Measurements from ENCODE around the gene TNNI3K.

Gene TNNI3K

DNA sequence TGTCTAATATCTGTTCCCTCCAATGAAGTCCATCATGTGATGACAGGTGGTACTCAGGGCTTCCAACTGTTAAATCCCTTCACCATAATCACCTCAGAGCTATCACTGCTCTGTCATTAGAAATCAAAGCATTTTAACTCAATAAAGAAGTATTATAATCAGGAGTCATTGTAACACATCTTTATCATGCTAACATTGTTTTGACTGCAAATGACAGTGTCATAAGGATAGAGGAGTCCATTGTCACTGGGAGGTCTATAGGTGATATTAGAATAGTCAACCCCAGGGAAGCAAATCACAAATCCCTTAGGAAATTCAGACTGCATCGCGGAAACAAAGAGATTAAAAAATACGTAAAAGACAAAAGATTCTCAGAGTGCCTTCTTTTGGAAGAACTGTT, 246.4 kb downstream of the TNNI3K start:
- in situ Hi-C loops (cut with HindIII; ENCODE audit: low sequenced_read_pairs): no loop called here

- in situ Hi-C loops (cut with HindIII; ENCODE audit: low sequenced_read_pairs): no loop called here
Observed at GRCh38 chr1:74485622-74486021, 250.4 kb downstream of the TNNI3K start.

- in situ Hi-C loops (cut with HindIII; ENCODE audit: low sequenced_read_pairs): no loop called here
Observed at GRCh38 chr1:74486036-74486435, 250.8 kb downstream of the TNNI3K start.

GRCh38 chr1:74496669-74497068, 261.5 kb downstream of the TNNI3K start:
- in situ Hi-C loops (cut with HindIII; ENCODE audit: low sequenced_read_pairs): no loop called here

- in situ Hi-C loops (cut with HindIII; ENCODE audit: low sequenced_read_pairs): no loop called here
Observed at GRCh38 chr1:74498901-74499300, 263.7 kb downstream of the TNNI3K start.

GRCh38 chr1:74502432-74502831, 267.2 kb downstream of the TNNI3K start:
- in situ Hi-C loops (cut with HindIII; ENCODE audit: low sequenced_read_pairs): no loop called here

- in situ Hi-C loops (cut with HindIII; ENCODE audit: low sequenced_read_pairs): no loop called here
Observed at GRCh38 chr1:74502858-74503257, 267.7 kb downstream of the TNNI3K start.

DNA sequence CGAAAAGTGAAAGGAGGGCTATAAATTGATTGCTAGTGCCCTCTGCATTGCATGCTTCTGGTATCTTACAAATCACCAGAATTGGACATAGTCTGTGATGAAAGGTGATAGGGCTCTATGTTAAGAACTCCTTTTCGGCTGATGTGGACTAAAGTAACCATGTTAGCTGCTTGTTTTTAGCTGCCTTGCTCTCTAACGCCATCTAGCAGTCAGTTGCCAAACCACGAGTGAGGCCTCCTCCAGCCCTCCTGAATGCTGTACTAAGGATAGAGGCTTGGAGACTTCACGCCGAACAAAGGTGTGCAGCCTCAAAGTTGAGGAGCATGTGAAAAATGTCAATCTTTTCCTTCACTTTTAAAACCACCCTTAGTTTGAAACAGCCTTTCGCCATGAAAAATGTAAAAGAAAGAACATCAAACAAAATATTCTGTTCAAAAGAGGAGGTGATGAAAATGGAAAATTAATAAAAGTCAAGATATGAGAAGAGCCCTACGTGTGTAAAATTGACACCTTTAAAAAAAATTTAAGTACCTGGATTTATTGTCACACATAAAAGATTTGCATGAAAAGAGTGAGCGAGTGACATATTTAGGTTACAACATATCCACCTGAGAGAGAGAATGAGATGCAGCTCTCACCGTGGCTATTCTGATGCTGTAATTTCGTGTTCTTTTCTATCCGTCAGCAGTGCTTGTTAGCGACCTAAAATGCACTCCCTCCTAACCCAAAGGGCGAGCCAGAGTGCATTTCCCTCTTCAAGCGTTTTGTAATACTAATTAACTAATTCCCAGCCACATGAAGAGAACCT, 269.1 kb downstream of the TNNI3K start:
- in situ Hi-C loops (cut with HindIII; ENCODE audit: low sequenced_read_pairs): no loop called here

- in situ Hi-C loops (cut with HindIII; ENCODE audit: low sequenced_read_pairs): no loop called here
Observed at GRCh38 chr1:74504933-74505512, 269.8 kb downstream of the TNNI3K start.

DNA sequence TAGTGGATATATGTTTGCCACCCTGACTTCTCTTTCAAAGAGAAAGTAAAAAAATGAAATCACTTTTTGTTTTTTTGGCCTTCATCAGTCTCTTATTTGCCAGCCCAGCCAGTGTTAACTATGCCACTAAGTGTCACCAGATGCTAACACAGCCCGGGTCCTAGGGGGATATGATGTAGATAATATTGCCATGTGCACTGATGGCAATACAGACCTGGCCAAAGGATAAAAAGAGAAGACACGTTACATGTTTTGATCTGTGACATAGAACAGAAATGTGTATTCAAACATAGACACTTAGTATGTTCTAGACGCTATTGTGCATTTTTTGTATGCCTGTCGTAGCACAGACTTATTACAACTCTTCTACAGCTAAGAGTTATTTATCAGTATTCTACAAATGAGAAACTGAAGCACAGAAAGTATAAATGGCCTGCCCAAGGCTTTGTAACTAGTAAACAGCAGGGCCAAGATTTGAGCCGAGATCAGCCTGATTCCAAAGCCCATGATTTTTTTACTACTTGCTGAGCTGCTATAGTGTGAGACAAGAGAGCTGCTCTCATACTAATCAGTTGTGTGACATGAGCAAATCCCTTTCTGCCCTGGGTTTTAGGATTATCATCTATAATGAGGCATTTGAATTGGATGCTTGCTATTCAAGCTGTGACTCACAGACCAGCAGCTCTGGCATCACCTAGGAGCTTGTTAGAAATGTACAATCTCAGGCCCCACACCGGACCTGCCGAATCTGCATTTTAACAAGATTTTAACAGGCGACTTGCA, 270.9 kb downstream of the TNNI3K start:
- in situ Hi-C loops (cut with HindIII; ENCODE audit: low sequenced_read_pairs): no loop called here

- in situ Hi-C loops (cut with HindIII; ENCODE audit: low sequenced_read_pairs): no loop called here
Observed at GRCh38 chr1:74508449-74508848, 273.3 kb downstream of the TNNI3K start.

DNA sequence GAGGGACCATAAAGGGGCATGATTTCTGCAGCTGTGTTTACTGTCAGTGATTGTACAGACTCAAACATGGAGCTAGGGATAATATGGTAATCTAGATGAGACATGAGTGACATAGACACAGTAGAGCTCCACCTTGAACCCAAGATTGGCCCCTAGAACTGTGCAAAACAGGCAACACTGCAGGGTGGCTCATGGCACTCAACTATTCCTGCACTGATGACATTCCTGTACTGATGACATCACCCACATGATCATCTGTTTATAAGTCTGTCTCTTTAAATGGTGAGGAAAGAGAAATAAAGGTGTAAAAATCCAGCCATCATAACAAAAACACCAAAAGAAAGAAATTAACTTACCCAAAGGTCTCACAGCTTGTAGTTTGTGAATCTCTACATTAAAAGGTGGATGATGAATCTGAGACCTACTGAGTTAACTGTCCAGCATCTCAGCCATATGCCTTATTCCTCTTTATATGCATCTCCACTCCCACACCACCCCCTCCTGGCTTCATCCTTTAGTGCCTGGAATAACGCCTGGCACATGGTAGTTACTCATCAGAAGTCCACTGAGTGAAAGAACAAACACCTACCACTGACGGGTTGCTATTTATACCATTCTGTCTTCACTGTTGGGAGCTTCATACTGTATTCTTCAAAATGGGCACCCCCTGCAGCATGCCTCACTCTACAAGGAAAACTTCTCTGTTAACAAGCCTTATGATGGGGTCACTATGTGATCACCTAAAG, 277.2 kb downstream of the TNNI3K start, which contains the start of gene LRRC53:
Gene LRRC53 (minus strand): TSS at position 442 of the 746 bp plus-strand sequence. CDS start 29,262 bp downstream, outside the sequence.
- in situ Hi-C loops (cut with HindIII; ENCODE audit: low sequenced_read_pairs): no loop called here

DNA sequence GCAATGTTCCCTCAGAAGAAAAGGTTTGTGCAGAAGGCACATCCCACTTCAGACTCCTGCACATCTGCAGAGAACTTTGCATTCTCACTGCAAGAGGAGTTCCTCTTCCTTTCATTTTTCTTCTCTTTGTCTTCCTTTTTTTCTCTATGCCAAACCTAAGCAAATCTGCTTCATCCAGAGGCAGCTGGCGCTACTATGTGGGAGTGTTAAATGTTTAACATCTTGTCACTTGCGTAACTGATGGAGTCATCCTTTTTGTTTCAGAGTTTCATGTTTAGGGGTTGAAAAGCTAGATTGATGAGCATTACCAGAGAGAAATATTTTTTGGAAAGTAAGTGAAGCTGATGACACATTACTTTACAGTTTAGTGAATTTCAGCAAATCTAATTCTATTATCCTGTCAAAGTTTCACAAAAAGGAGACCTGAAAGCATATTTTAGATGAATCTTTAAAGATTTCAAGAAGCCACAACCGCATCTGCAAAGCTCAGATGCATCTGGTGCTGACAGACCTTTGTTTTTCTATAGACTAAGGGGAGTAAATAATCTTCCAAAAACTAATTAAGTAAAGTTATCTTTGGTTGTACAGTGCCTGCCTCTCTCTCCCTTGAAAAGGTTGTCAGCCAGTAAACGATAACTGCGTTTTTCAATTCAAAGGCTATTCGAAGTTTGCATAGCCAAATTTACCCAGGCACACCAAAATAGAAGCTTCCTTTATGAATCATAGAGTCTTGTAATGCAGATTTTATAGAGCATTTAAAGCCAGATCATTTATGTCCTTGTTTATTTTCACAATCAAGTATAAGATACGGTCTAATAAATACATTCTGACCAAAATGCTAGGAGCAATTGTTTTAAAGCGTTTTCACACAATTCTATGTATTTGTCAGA, 278.5 kb downstream of the TNNI3K start:
- in situ Hi-C loops (cut with HindIII; ENCODE audit: low sequenced_read_pairs): no loop called here

- in situ Hi-C loops (cut with HindIII; ENCODE audit: low sequenced_read_pairs): no loop called here
Observed at GRCh38 chr1:74517599-74518051, 282.4 kb downstream of the TNNI3K start.

- in situ Hi-C loops (cut with HindIII; ENCODE audit: low sequenced_read_pairs): no loop called here
Observed at GRCh38 chr1:74522148-74522547, 287.0 kb downstream of the TNNI3K start.

DNA sequence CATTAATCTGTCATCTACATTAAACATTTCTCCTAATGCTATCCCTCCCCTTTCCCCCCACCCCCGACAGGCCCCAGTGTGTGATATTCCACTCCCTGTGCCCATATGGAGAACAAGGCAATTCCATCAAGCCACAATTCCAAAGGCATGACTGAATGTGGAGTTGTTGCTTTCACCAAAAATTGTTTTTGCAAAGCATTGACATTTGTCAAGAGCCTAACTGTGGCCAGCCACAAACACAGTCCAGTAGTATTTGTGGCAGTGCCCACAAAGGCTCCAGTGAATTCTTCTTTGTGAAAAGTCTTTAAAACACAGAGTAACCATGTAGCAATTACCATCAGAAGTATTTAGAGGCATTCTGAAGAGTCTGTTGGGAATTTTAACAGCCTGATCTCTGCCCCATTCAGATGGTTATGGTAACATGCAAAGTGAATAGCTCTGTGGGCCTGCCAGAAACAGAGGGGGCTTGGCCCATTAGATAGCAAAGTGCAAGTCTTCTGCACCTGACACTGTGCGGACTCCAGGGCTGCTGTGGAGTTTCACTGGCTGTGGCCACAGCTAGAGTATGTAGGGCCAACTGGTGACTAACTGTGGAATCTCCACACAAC, 288.8 kb downstream of the TNNI3K start:
- in situ Hi-C loops (cut with HindIII; ENCODE audit: low sequenced_read_pairs): no loop called here

DNA sequence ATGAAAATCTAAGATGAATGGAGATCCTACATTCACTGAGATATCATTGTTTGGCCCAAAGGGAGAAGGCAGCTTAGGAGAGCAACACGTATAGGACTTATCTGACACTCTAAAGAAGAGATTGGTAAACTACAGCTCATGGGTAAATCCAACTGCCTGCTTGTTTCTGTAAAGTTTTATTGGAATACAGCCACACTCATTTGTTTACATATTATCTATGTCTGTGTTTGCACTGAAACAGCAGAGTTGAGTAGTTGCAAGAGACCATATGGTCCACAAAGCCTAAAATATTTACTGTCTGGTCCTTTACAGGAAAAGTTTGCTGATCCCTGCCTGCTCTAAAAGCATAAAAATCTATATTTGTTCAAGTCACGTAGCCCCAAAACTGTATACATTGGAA, 291.5 kb downstream of the TNNI3K start:
- in situ Hi-C loops (cut with HindIII; ENCODE audit: low sequenced_read_pairs): no loop called here

DNA sequence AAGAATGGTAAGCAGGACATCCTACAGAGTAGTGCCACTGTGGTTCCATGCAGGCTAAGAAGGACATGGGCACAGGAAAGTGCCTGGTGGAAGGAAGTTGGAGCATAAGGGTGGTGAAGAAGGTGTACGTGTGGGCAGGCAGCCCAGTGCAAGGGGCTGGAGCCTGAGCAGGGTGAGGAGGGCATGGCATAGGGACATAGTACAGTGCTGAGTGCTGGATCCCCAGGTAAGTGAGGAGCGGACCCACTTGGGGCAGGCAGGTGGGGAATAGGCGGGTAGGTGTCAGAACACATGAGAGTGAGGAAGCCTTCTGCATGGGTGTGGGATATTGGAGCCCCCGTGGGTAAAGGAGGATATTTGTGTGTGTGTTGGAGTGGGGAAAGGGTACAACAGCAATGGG, 292.9 kb downstream of the TNNI3K start:
- in situ Hi-C loops (cut with HindIII; ENCODE audit: low sequenced_read_pairs): no loop called here

GRCh38 chr1:74530892-74531291, 295.7 kb downstream of the TNNI3K start:
- in situ Hi-C loops (cut with HindIII; ENCODE audit: low sequenced_read_pairs): no loop called here

All from endothelial cell of hepatic sinusoid (primary cell).